NB4 (cell line): Measurements from ENCODE around the gene SLC35C1.

Source experiments
- CTCF ChIP-seq: IDR thresholded peaks from one replicate; pipeline ENCODE4 v1.5.1; 2012; ENCODE audit warnings: low read depth, low read length
- MAX ChIP-seq: IDR thresholded peaks from 2 replicates; pipeline ENCODE4 v1.6.1; 2011; ENCODE audit warnings: low read depth, low read length
- MYC ChIP-seq: IDR thresholded peaks from 2 replicates; pipeline ENCODE4 v1.6.1; 2011; ENCODE audit warnings: low read depth, low read length
- POLR2A ChIP-seq: IDR thresholded peaks from 2 replicates; pipeline ENCODE4 v1.6.1; 2011; ENCODE audit warnings: mild to moderate bottlenecking; ENCODE audit not compliant: insufficient read length; ENCODE audit errors: extremely low read depth

- TF ChIP-seq POLR2A (no peak), CTCF (no peak), MAX (no peak), MYC (no peak)
Observed at GRCh38 chr11:45834298-45834756, 29.4 kb downstream of the SLC35C1 start.
